A549 (cell line): ENCODE data around the gene MAGI2.

ENCODE experiments used
- CTCF ChIP-seq: fragments of >200 bp; sonication (Bioruptor Twin); formaldehyde crosslinking; IDR thresholded peaks from 3 replicates; pipeline ENCODE4 v1.5.1; 2016
- EP300 ChIP-seq, 2 experiments: fragments of >200 bp; sonication (Bioruptor Twin); formaldehyde crosslinking; IDR thresholded peaks; 2 replicates in 1 of 2; 3 replicates in 1 of 2; pipeline ENCODE4 v1.6.1; 2016 to 2017
- MYC ChIP-seq: IDR thresholded peaks from 2 replicates; pipeline ENCODE4 v1.6.1; 2012; ENCODE audit warnings: mild to moderate bottlenecking, inconsistent platforms, low read length, improper control_type of control experiment, borderline replicate concordance
- PHF8 ChIP-seq: fragments of 200-600 bp; sonication (generic); IDR thresholded peaks from 2 replicates; pipeline ENCODE4 v1.6.1; 2016; ENCODE audit warnings: low read depth, mild to moderate bottlenecking, antibody characterized with exemption, moderate library complexity, borderline replicate concordance
- POLR2A ChIP-seq: IDR thresholded peaks from 2 replicates; pipeline ENCODE4 v1.6.1; 2012; ENCODE audit warnings: mild to moderate bottlenecking, low read length
- RAD21 ChIP-seq, 2 experiments: fragments of >200 bp in 1 of 2; sonication (Bioruptor Twin) in 1 of 2; formaldehyde crosslinking in 1 of 2; IDR thresholded peaks in 1 of 2; conservative IDR thresholded peaks in 1 of 2; 2 replicates in 1 of 2; 3 replicates in 1 of 2; pipeline ENCODE4 v1.6.1; 2012 to 2018; ENCODE audit warnings: inconsistent platforms in 1 of 2
- TF ChIP-seq, protein P1 (sequence below): fragments of 450-650 bp; IDR thresholded peaks from 2 replicates; pipeline ENCODE4 v1.6.1; 2014; ENCODE audit warnings: antibody characterized with exemption

DNA sequence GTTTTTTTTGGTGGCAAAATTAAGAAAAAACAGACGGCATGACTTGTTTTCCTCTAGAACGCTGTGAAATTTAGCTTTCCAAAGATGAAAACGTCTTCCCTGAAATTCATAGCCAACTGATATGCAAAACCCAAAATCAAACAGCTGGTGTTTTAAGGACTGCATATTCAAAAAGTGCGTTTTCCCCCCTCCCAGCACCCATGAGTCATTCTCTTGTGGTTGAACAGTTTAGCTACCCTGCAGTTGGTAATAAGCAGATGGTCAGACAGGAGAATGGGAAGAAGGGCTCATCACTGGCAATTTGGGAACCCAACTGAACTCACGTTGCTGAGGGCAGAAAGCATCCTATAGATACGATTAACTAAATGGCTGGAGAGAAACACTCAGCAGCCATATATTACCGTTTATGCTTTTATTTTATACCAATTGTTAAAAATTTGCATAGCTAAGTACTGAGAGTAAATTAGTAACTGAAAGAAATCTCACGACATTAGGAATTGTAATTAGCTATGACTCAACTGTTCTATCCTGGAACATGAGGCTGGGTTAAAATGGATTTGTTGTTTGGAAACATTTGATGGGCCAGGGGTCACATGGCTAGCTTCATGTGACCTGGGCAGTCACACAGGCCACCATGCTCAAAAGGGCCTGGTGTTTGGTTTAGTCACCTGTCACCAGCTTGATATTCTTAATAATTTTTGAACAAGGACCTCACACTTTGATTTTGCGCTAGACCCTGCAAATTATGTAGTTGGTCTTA lies 1311.8 kb downstream of the MAGI2 start:
- no peak for TF ChIP-seq CTCF
- TF ChIP-seq RAD21 (conservative IDR thresholded peaks at IDR 0.05 in 1 of 2, IDR thresholded peaks at IDR 0.05 in 1 of 2), result no peak
- TF ChIP-seq, protein P1, sequence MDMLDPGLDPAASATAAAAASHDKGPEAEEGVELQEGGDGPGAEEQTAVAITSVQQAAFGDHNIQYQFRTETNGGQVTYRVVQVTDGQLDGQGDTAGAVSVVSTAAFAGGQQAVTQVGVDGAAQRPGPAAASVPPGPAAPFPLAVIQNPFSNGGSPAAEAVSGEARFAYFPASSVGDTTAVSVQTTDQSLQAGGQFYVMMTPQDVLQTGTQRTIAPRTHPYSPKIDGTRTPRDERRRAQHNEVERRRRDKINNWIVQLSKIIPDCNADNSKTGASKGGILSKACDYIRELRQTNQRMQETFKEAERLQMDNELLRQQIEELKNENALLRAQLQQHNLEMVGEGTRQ, result no peak
- no peak for TF ChIP-seq PHF8
- no peak for TF ChIP-seq MYC
- no peak for TF ChIP-seq POLR2A
- no peak for TF ChIP-seq EP300 (IDR thresholded peaks at IDR 0.05)
